KG1 (cell line): Measurements from ENCODE around the gene XAB2.

ENCODE experiments used
- DNase-seq: peaks from one replicate; lab custom pipeline; 2025; lab: John Stamatoyannopoulos, UW

XAB2 gene

GRCh38 chr19:7611541-7612279 lies 17.6 kb downstream of the XAB2 start:
- DNase-seq, result no peak

GRCh38 chr19:7610491-7611240 lies 18.7 kb downstream of the XAB2 start:
- DNase-seq, result no peak

DNA sequence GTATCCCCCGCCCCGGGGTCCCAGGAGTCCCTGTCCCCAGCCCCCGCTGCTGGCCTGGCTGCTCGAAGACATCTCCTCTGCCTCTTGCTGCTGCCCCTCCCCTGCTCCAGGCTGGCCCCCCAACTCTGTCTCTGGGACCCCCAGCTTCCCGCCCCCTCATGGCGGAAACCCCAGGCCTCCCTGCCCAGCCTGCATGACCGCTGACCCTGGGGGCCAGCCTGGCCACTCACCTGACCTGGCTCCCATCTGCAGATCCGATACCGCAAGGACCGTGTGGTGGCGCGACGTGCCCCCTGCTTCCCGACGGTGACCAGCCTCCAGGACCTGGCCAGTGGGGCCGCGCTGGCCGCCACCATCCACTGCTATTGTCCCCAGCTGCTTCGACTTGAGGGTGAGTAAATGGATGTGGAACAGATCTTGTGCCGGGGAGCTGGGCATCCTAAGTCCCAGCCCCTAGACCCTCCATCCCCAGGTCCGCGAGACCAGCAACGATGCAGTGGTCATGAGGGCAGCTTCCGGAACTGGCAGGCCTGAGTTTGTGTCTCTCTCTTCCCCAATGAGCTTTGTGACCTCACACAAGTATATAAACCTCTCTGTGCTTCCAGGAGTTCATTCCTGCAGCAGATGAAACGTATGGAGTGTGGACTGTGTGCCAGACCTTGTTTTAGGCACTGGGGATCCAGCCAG lies 21.3 kb downstream of the XAB2 start:
- no peak for DNase-seq

DNA sequence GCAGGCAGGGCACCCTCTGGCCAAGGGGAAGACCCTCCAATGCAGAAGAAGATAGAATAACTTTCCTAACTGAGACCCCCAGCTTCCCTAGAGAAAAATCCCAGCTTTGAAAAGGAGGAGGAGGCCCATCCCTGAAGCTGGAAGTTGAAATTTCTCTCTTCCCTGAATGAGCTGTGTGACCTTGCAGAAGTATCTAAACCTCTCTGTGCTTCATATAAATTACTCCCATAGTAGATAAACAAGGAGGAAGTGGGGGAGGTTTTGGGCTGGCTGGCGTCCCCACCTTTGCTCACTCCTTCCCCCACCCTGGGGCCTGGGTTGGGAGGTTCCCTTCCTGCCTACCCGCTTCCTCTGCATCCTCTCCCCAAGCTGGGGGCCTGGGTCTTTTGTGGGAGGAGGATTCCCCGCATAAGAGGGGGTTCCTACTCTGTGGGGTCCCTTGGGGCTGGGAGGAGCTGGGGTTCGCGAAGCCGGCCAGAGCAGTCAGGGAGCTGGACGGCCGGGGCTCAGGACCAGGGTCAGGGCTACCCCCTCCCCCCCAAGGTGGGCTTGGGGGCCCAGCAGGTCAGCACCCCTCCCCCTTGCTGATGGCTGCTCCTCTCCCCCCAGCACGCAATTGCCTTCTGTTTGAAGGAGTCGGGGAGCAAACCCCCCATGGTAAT lies 22.0 kb downstream of the XAB2 start:
- DNase-seq, result no peak

- DNase-seq, result no peak
Observed at GRCh38 chr19:7606289-7606688, 23.1 kb downstream of the XAB2 start.

- DNase-seq, result no peak
Observed at GRCh38 chr19:7605490-7606222, 23.7 kb downstream of the XAB2 start.

DNA sequence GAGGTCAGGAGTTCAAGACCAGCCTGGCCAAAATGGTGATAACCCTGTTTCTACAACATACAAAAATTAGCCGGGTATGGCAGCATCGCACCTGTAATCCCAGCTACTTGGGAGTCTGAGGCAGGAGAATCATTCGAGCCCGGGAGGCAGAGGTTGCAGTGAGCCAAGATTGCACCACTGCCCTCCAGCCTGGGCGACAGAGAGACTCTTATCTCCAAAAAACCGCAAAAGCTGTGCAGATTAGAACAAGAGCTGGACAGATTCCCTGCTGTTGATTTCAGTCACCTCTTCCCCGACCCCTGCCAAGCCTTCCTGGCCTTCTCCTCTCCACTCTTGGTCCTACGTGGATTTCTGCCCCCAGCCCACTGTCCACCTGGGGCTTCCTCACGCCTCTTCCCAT lies 25.4 kb downstream of the XAB2 start:
- no peak for DNase-seq

- DNase-seq, result no peak
Observed at GRCh38 chr19:7602935-7603497, 26.3 kb downstream of the XAB2 start.

GRCh38 chr19:7602240-7602934 lies 27.0 kb downstream of the XAB2 start:
- DNase-seq, result no peak

GRCh38 chr19:7600721-7601120 lies 28.6 kb downstream of the XAB2 start:
- no peak for DNase-seq

GRCh38 chr19:7598180-7598579 lies 31.2 kb downstream of the XAB2 start:
- no peak for DNase-seq

- DNase-seq, result no peak
Observed at GRCh38 chr19:7597689-7598088, 31.7 kb downstream of the XAB2 start.

GRCh38 chr19:7596211-7596937 lies 33.0 kb downstream of the XAB2 start:
- no peak for DNase-seq

GRCh38 chr19:7595466-7596133 lies 33.7 kb downstream of the XAB2 start, which contains the start of gene CAMSAP3:
CAMSAP3 (plus strand) TSS chr19:7595863; CDS start chr19:7596003, 140 bp downstream.
- no peak for DNase-seq

DNA sequence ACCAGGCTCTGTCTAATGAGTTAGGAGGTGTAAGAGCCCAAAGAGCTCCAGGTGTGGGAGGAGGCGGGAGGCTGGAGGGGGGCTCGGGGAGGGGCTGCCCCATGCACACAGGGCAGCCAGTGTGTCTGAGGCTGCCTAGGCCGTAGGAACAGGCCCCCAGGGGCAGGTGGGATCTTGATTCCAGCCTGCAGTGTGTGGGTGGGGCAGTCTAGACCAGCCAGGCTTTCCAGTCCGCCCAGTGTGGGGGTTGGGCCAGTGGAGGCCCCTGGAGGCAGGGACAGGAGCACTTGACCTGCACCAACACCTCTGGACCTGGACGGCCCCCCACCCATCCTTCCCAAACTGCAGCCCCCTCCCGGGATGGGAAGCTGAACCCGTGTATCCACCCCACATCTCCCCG lies 39.1 kb downstream of the XAB2 start:
- no peak for DNase-seq

DNA sequence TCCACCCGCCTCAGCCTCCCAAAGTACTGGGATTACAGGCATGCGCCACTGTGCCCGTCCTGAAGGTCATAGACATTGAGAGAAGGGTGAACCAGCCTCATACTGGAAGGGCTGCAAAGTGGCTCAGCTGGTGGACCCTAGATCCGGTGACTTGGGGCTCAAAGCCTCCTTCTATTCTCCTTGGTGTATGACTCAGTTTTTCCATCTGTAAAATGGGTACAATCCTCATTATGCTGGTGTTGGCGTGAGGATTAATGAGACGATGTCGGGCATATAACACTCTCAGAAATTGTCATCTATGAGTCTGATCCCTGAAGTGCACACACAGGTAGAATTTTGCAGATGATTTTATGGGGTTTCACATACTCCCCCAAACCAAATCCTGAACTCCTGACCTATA lies 39.5 kb downstream of the XAB2 start:
- DNase-seq, result no peak

DNA sequence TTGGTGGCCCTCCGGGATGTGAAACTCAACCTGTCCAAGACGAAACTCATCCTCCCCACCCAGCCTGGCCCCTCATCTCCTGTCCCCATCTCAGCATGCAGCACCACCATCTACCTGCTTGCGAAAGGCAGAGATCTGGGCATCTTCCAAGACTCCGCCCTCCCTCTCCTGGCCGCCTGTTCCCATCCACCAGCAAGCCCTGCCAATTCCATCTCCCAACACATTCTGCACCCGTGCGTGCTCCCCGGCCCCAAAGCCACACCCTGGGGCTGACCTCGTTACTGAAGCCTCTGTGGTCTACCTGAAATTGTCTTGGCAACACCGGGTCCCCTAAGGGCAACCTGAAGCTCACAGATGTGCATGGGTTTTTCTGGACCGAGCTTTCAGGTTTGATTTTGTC lies 46.9 kb downstream of the XAB2 start:
- DNase-seq, result no peak

GRCh38 chr19:7579182-7579581 lies 50.2 kb downstream of the XAB2 start:
- DNase-seq, result no peak

- no peak for DNase-seq
Observed at GRCh38 chr19:7578127-7578526, 51.2 kb downstream of the XAB2 start.
